HG03196 (cell line): ENCODE results near the gene KLHL26.
A peak's percentile ranks its signal among the peaks of the same experiment; 100 is the strongest.

Source experiments
- ATAC-seq: cut with Tn5 transposase; IDR thresholded peaks from one replicate; pipeline ENCODE4 v1.9.1; 2021; ENCODE audit not compliant: unreplicated experiment

Gene KLHL26

GRCh38 chr19:18683109-18683957 is 46.5 kb downstream of the KLHL26 start, which contains the start of gene CRTC1:
Gene CRTC1 (plus strand): TSS chr19:18683680. CDS start chr19:18683703, 23 bp downstream.
- peak; percentile 64 for ATAC-seq

GRCh38 chr19:18683958-18684641 is 47.3 kb downstream of the KLHL26 start:
- ATAC-seq, result no peak

GRCh38 chr19:18684642-18684993 is 47.8 kb downstream of the KLHL26 start:
- ATAC-seq, result no peak

GRCh38 chr19:18685597-18686190 is 48.9 kb downstream of the KLHL26 start:
- no peak for ATAC-seq

- no peak for ATAC-seq
Measured at GRCh38 chr19:18687740-18688465, 51.1 kb downstream of the KLHL26 start.

- ATAC-seq, result no peak
Measured at GRCh38 chr19:18696023-18696422, 59.2 kb downstream of the KLHL26 start.

- no peak for ATAC-seq
Measured at GRCh38 chr19:18697680-18698079, 60.9 kb downstream of the KLHL26 start.

- ATAC-seq, result no peak
Measured at GRCh38 chr19:18698321-18699167, 61.7 kb downstream of the KLHL26 start.

- ATAC-seq, result no peak
Measured at GRCh38 chr19:18699403-18700054, 62.7 kb downstream of the KLHL26 start.

- peak; percentile 48 for ATAC-seq
Measured at GRCh38 chr19:18700501-18701249, 63.8 kb downstream of the KLHL26 start.

- ATAC-seq, result peak; percentile 18
Measured at GRCh38 chr19:18701250-18701608, 64.4 kb downstream of the KLHL26 start.

- ATAC-seq, result no peak
Measured at GRCh38 chr19:18704054-18704453, 67.2 kb downstream of the KLHL26 start.

- ATAC-seq, result no peak
Measured at GRCh38 chr19:18704971-18705370, 68.1 kb downstream of the KLHL26 start.

- ATAC-seq, result no peak
Measured at GRCh38 chr19:18708452-18709231, 71.8 kb downstream of the KLHL26 start.

- no peak for ATAC-seq
Measured at GRCh38 chr19:18709546-18709945, 72.7 kb downstream of the KLHL26 start.

- ATAC-seq, result no peak
Measured at GRCh38 chr19:18710186-18710585, 73.4 kb downstream of the KLHL26 start.

- no peak for ATAC-seq
Measured at GRCh38 chr19:18710996-18711751, 74.3 kb downstream of the KLHL26 start.

- no peak for ATAC-seq
Measured at GRCh38 chr19:18711893-18712292, 75.1 kb downstream of the KLHL26 start.
